Neural cell (in vitro differentiated cells): ENCODE data around the gene PIGK. TPM values are rescaled to one million over a fixed set of nuclear protein-coding genes. Genes with fewer than 3 reads are reported as not detected.

Experiments
- H2AFZ ChIP-seq: fragments of 200-600, 300-800 bp; sonication (generic), shearing (Covaris generic); 2 replicates; pipeline ENCODE4 v1.6.0; 2014; ENCODE audit warnings: low read depth, mild to moderate bottlenecking, antibody characterized with exemption, low read length, moderate library complexity
- H3F3A ChIP-seq: fragments of 200-600 bp; shearing (Covaris generic); 2 replicates; pipeline ENCODE4 v1.6.1; 2016; ENCODE audit warnings: mild to moderate bottlenecking, moderate library complexity, mixed read lengths, antibody characterized with exemption, low read length; ENCODE audit not compliant: insufficient read depth, poor library complexity, severe bottlenecking
- H3K27ac ChIP-seq: fragments of 200-600, 300-800 bp; sonication (generic), shearing (Covaris generic); 2 replicates; pipeline ENCODE4 v1.5.1; 2014; ENCODE audit warnings: mild to moderate bottlenecking, low read length, moderate library complexity
- H3K27me3 ChIP-seq: fragments of 300-800, 200-600 bp; sonication (generic), shearing (Covaris generic); 2 replicates; pipeline ENCODE4 v1.6.0; 2014; ENCODE audit warnings: mild to moderate bottlenecking, low read depth, low read length, moderate library complexity; ENCODE audit not compliant: insufficient read depth
- H3K36me3 ChIP-seq: fragments of 300-800, 200-600 bp; sonication (generic), shearing (Covaris generic); 2 replicates; pipeline ENCODE4 v1.5.1; 2014; ENCODE audit warnings: mild to moderate bottlenecking, antibody characterized with exemption, low read length, moderate library complexity; ENCODE audit not compliant: insufficient read depth
- H3K4me2 ChIP-seq: fragments of 300-800, 200-600 bp; sonication (generic), shearing (Covaris generic); 2 replicates; pipeline ENCODE4 v1.6.0; 2014; ENCODE audit warnings: mild to moderate bottlenecking, low read length
- H3K4me3 ChIP-seq: fragments of 300-800, 200-600 bp; sonication (generic), shearing (Covaris generic); 2 replicates; pipeline ENCODE4 v1.5.1; 2014; ENCODE audit warnings: mild to moderate bottlenecking, low read length, moderate library complexity
- H3K79me2 ChIP-seq: fragments of 200-600 bp; shearing (Covaris generic); replicated peaks from 2 replicates; pipeline ENCODE4 v1.6.0; 2014; ENCODE audit warnings: mild to moderate bottlenecking, low read length, moderate library complexity; ENCODE audit not compliant: insufficient read depth
- H3K9ac ChIP-seq: fragments of 300-800, 200-600 bp; sonication (generic), shearing (Covaris generic); 2 replicates; pipeline ENCODE4 v1.6.1; 2016; ENCODE audit warnings: mild to moderate bottlenecking, low read length, mixed read lengths
- H3K9me2 ChIP-seq: fragments of 200-600 bp; shearing (Covaris generic); 2 replicates; pipeline ENCODE4 v1.6.1; 2016; ENCODE audit warnings: mild to moderate bottlenecking, low read length, mixed read lengths; ENCODE audit not compliant: insufficient read depth
- H3K9me3 ChIP-seq: fragments of 200-600, 300-800 bp; sonication (generic), shearing (Covaris generic); 2 replicates; pipeline ENCODE4 v1.6.1; 2016; ENCODE audit warnings: mild to moderate bottlenecking, mixed run types, low read length, moderate library complexity, mixed read lengths
- H4K20me1 ChIP-seq: fragments of 200-600 bp; shearing (Covaris generic); 2 replicates; pipeline ENCODE4 v1.6.1; 2016; ENCODE audit warnings: mild to moderate bottlenecking, mixed run types; ENCODE audit not compliant: insufficient read depth
- CTCF ChIP-seq: fragments of 450-650 bp; IDR thresholded peaks from 2 replicates; pipeline ENCODE4 v1.5.1; 2014; ENCODE audit warnings: antibody characterized with exemption, mild to moderate bottlenecking, moderate library complexity; ENCODE audit not compliant: poor library complexity, severe bottlenecking
- EP300 ChIP-seq: fragments of 450-650 bp; conservative IDR thresholded peaks from 2 replicates; pipeline ENCODE4 v1.6.1; 2014; ENCODE audit warnings: antibody characterized with exemption, mild to moderate bottlenecking, moderate library complexity; ENCODE audit not compliant: poor library complexity, severe bottlenecking
- EZH2 ChIP-seq: fragments of 200-600, 300-800 bp; shearing (Covaris generic), sonication (generic); IDR thresholded peaks from 2 replicates; pipeline ENCODE4 v1.6.1; 2014; ENCODE audit warnings: antibody characterized with exemption, low read length, borderline replicate concordance, mild to moderate bottlenecking; ENCODE audit not compliant: insufficient read depth, poor library complexity, severe bottlenecking
- MXI1 ChIP-seq: fragments of 450-650 bp; conservative IDR thresholded peaks from 2 replicates; pipeline ENCODE4 v1.6.1; 2014; ENCODE audit warnings: antibody characterized with exemption, mild to moderate bottlenecking; ENCODE audit not compliant: poor library complexity, severe bottlenecking
- POLR2AphosphoS5 ChIP-seq: IDR thresholded peaks from 2 replicates; pipeline ENCODE4 v1.6.1; 2012
- RAD21 ChIP-seq: fragments of 450-650 bp; conservative IDR thresholded peaks from 2 replicates; pipeline ENCODE4 v1.6.1; 2014; ENCODE audit warnings: antibody characterized with exemption, mild to moderate bottlenecking, moderate library complexity
- REST ChIP-seq: IDR thresholded peaks from 2 replicates; pipeline ENCODE4 v1.6.1; 2012; ENCODE audit warnings: borderline replicate concordance
- SMC3 ChIP-seq: fragments of 450-650 bp; conservative IDR thresholded peaks from 2 replicates; pipeline ENCODE4 v1.6.1; 2014; ENCODE audit warnings: antibody characterized with exemption, mild to moderate bottlenecking, moderate library complexity; ENCODE audit not compliant: poor library complexity
- TAF1 ChIP-seq: IDR thresholded peaks from 2 replicates; pipeline ENCODE4 v1.6.1; 2012; ENCODE audit warnings: low read depth
- polyA plus RNA-seq: library from polyadenylated mRNA; depleted of rRNA; stranded (reverse); fragments of >200 nt; gene quantifications from 2 replicates; pipeline ENCODE4 v1.2.3, GENCODE V29; 2014

The PIGK gene
- polyA plus RNA-seq, 1 donor from 2014 or later = 24.3 TPM

- no peaks in the 10 kb centered on the region for H3K9me3 ChIP-seq
- H3K27me3 ChIP-seq = no peaks in the 10 kb centered on the region
- no peaks in the 10 kb centered on the region for H3K9me2 ChIP-seq
- no peak overlapping the region for H3K9ac ChIP-seq
- peaks cover 5% of the 10 kb centered on the region for H3K36me3 ChIP-seq
- no peak for TF ChIP-seq POLR2AphosphoS5
- TF ChIP-seq RAD21 = no peak
- no peak for TF ChIP-seq CTCF
- TF ChIP-seq EP300 = no peak
- no peak for TF ChIP-seq EZH2
- no peak overlapping the region for H3K4me3 ChIP-seq
- no peak overlapping the region for H3K4me2 ChIP-seq
- no peaks in the 10 kb centered on the region for H4K20me1 ChIP-seq
- no peaks in the 10 kb centered on the region for H3F3A ChIP-seq
- H3K79me2 ChIP-seq = no peaks in the 10 kb centered on the region
- no peak overlapping the region for H2AFZ ChIP-seq
- no peak overlapping the region for H3K27ac ChIP-seq
Measured at GRCh38 chr1:77063118-77063517, 156.1 kb downstream of the PIGK start.

- no peak overlapping the region for H3K9ac ChIP-seq
- no peak overlapping the region for H3K27ac ChIP-seq
- TF ChIP-seq MXI1 (no peak), POLR2AphosphoS5 (no peak), TAF1 (no peak), CTCF (no peak), SMC3 (no peak), EP300 (no peak), RAD21 (no peak), REST (no peak), EZH2 (no peak)
- H3K27me3 ChIP-seq = no peaks in the 10 kb centered on the region
- no peaks in the 10 kb centered on the region for H3K9me3 ChIP-seq
- peaks cover 5% of the 10 kb centered on the region for H3K36me3 ChIP-seq
- H3K9me2 ChIP-seq = no peaks in the 10 kb centered on the region
- no peak overlapping the region for H3K4me2 ChIP-seq
- no peak overlapping the region for H2AFZ ChIP-seq
- H4K20me1 ChIP-seq = no peaks in the 10 kb centered on the region
- no peak overlapping the region for H3K4me3 ChIP-seq
- no peaks in the 10 kb centered on the region for H3F3A ChIP-seq
- no peaks in the 10 kb centered on the region for H3K79me2 ChIP-seq
Measured at GRCh38 chr1:77061162-77061561, 158.1 kb downstream of the PIGK start.
